Activated naive CD4-positive, alpha-beta T cell treated with anti-CD3 and anti-CD28 coated beads, Interleukin-2, amount 10 ng/mL, durations not matched to agents 7 days and 5 days (primary cell): ENCODE data around the gene SLC13A2.

ENCODE experiments used
- CTCF ChIA-PET: fragments of 350-600 bp; sonication (Branson Sonifier 250); formaldehyde crosslinking; loops from one replicate; lab custom pipeline; 2021; ENCODE audit warnings: antibody characterized with exemption; lab: Charles Lee
- DNase-seq: peaks from one replicate; pipeline ENCODE4 v3.0.0-alpha.2; 2020
- H3K27ac Mint-ChIP-seq: one replicate; pipeline ENCODE4 v1.8.0; 2021; ENCODE audit warnings: mild to moderate bottlenecking, moderate library complexity, mixed read lengths
- H3K27me3 Mint-ChIP-seq: one replicate; pipeline ENCODE4 v1.8.0; 2021; ENCODE audit warnings: mild to moderate bottlenecking, mixed read lengths
- H3K36me3 Mint-ChIP-seq: one replicate; pipeline ENCODE4 v1.8.0; 2021; ENCODE audit warnings: mixed read lengths
- H3K4me1 Mint-ChIP-seq: one replicate; pipeline ENCODE4 v1.8.0; 2021; ENCODE audit warnings: mixed read lengths
- H3K4me3 Mint-ChIP-seq: one replicate; pipeline ENCODE4 v1.8.0; 2021; ENCODE audit warnings: mild to moderate bottlenecking, moderate library complexity, mixed read lengths
- H3K9me3 Mint-ChIP-seq: one replicate; pipeline ENCODE4 v1.8.0; 2021; ENCODE audit warnings: mixed read lengths

Gene SLC13A2

DNA sequence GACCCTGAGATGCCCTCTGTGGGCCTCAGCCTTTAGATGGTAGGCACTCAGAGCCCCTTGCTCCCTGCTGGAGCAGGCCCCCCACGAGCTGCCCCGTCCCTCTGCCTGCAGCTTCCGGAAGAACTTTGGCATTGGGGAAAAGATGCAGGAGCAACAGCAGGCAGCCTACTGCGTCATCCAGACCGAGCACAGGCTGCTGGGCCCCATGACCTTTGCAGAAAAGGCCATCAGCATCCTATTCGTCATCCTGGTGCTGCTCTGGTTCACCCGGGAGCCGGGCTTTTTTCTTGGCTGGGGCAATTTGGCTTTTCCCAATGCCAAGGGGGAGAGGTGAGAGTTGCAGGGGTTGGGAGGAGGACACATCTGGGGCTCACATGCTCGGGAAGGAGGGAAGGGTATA is 20.0 kb downstream of the SLC13A2 start:
- H3K36me3 Mint-ChIP-seq, result no peaks in the 10 kb centered on the region
- no peak for DNase-seq
- peaks cover 25% of the 10 kb centered on the region for H3K27me3 Mint-ChIP-seq
- H3K9me3 Mint-ChIP-seq, result no peaks in the 10 kb centered on the region
- no peak overlapping the region for H3K27ac Mint-ChIP-seq
- H3K4me1 Mint-ChIP-seq, result no peaks in the 10 kb centered on the region
- H3K4me3 Mint-ChIP-seq, result no peak overlapping the region
- CTCF ChIA-PET, result interaction anchor here (0.9 to 2.2 kb wide), 6 partner anchors 9 to 119 kb away, joined by 4 to 6 read pairs (median 4); no protein-coding TSS in a partner anchor

DNA sequence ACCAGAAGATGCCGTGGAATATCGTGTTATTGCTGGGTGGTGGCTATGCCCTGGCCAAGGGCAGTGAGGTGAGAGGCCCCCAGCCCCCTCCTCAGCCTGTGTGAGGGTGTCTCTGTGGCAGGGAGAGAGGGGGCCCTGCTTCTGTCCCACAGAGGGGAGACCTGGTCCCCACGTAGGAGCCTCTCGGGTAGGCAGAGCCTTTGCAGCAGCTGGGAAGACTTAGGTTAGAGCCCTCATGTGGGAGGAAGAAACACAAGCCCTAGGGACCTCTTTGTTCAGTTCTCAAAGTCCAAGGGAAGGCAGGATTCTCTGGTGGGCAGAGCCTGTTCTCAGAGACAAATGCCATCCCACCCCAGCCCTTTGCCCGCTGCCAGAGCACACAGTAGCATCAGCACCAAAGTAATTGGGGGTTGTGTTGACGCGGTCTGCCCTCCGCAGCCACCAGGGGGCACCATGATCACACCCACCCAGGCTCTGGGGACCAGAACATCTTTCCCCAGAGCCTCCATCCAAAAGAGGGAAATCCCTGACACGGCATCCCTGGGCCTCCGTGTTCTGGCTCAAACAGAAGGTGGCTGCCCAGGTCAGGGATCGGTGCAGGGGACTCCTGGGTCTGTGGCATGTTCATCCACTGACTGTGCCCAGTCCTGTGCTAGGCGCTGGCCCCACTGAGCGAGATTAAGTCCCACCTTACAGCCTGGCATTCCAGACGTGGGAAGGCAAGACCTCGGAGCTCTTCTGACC is 21.2 kb downstream of the SLC13A2 start:
- H3K27ac Mint-ChIP-seq, result no peak overlapping the region
- no peak overlapping the region for H3K4me3 Mint-ChIP-seq
- no peaks in the 10 kb centered on the region for H3K9me3 Mint-ChIP-seq
- DNase-seq, result peak; percentile 86
- H3K27me3 Mint-ChIP-seq, result peaks cover 25% of the 10 kb centered on the region
- no peaks in the 10 kb centered on the region for H3K36me3 Mint-ChIP-seq
- no peaks in the 10 kb centered on the region for H3K4me1 Mint-ChIP-seq
- CTCF ChIA-PET, result interaction anchor here (0.5 to 2.3 kb wide), 11 partner anchors 10 to 117 kb away, joined by 3 to 7 read pairs (median 4); partner anchors contain the start of gene PIGS

DNA sequence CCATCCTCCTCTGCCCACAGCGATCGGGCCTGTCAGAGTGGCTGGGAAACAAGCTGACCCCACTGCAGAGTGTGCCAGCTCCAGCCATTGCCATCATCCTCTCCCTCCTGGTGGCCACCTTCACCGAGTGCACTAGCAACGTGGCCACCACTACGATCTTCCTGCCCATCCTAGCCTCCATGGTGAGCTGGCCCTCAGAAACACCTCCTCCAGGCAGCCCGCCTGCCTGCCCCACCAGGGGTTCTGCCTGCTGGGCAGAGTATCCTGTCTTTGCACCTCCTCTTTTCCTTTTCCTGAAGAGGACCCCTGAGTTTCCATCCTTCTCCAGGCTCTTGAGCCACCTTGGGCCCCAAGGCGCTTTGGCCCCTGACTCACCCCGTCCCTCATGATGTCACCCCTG is 22.2 kb downstream of the SLC13A2 start:
- CTCF ChIA-PET, result interaction anchor here (1.1 to 2.3 kb wide), 4 partner anchors 11 to 116 kb away, joined by 5 to 7 read pairs (median 6); no protein-coding TSS in a partner anchor
- no peak for DNase-seq

DNA sequence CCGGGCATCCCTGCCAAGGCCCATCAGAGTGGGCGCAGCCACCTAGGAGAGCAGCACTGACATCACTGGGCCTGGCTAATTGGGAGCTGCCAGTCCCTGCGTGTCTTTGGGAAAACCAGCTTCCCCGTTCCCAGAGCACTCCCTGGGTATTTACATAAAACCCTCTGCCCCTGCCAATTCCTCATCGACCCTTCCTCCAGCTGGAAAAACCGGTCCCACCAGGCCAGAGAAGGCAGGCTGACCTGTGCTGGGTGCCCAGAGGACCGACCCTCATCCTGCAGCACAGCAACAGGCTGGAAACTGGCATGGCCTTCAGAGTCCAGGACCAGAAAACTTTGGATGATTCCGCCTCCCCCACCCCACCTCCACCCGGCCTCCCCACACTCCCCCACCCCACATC is 24.5 kb downstream of the SLC13A2 start:
- H3K36me3 Mint-ChIP-seq, result no peaks in the 10 kb centered on the region
- CTCF ChIA-PET, result interaction anchor here (0.5 kb wide), 1 partner anchor 88 kb away, joined by 4 read pairs; no protein-coding TSS in a partner anchor
- H3K27ac Mint-ChIP-seq, result no peak overlapping the region
- H3K27me3 Mint-ChIP-seq, result peaks cover 28% of the 10 kb centered on the region
- no peaks in the 10 kb centered on the region for H3K9me3 Mint-ChIP-seq
- no peaks in the 10 kb centered on the region for H3K4me1 Mint-ChIP-seq
- no peak overlapping the region for H3K4me3 Mint-ChIP-seq
- DNase-seq, result no peak

More for the DNA sequence above, 22.2 kb downstream of the SLC13A2 start:
- Mint-ChIP-seq H3K27me3 (peaks cover 25% of the 10 kb centered on the region), H3K4me3 (no peak overlapping the region), H3K36me3 (no peaks in the 10 kb centered on the region), H3K27ac (no peak overlapping the region), H3K9me3 (no peaks in the 10 kb centered on the region), H3K4me1 (no peaks in the 10 kb centered on the region)

DNA sequence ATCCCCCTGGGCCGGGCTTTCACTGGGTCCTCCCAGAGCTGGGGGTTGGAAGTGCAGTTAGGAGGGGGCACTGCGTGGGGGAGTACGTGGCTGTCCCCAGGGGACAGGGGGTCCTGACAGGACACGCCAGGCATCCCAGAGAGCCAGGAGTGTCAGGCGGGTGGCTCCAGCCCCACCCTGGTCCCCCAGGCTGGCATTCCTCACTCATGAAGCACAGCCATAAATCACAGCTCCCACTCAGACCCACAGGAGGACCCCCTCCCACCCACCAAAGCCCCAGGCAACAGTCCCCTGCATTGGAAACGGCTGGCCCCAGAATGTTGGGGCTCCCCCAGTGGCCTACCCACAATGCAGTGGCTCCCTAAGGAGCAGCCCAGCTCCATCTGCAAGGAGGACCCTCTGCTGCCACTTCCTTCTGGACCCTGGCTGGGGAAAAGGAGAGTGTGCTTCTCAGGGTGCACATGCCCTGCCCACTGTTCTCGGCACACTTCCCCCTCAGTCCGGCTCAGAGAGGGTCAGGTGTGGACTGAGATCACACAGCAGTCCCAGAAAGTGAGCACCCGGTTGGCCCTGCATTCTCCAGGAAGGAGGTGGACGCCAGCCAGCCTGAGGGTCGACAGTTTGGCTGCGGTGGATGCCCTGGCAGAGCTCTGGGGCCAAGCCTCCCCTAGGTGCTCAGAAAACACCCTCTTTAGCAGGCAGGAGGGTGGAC is 25.4 kb downstream of the SLC13A2 start:
- CTCF ChIA-PET, result no interaction called here
- Mint-ChIP-seq H3K27me3 (peaks cover 27% of the 10 kb centered on the region), H3K36me3 (no peaks in the 10 kb centered on the region)

DNA sequence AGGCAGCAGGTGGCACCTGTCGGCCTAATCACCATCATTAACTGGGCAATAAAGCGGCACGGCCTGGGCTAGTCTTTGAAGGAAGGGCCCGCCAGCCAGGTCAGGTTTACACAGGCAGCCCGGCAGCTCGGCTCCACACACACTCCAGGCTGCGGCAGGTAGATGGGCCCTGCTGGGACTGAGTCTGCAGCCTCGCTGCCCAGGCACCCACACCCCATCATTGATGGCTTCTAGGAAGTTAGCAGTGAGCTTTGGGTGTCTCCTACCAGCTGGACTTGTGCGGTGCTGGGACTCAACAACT is 25.9 kb downstream of the SLC13A2 start:
- Mint-ChIP-seq H3K4me1 (no peaks in the 10 kb centered on the region), H3K27ac (no peak overlapping the region), H3K36me3 (no peaks in the 10 kb centered on the region), H3K27me3 (peaks cover 24% of the 10 kb centered on the region), H3K4me3 (no peak overlapping the region), H3K9me3 (no peaks in the 10 kb centered on the region)
- CTCF ChIA-PET, result no interaction called here
- no peak for DNase-seq

More for the DNA sequence above, 25.4 kb downstream of the SLC13A2 start:
- Mint-ChIP-seq H3K9me3 (no peaks in the 10 kb centered on the region), H3K4me1 (no peaks in the 10 kb centered on the region), H3K4me3 (no peak overlapping the region), H3K27ac (no peak overlapping the region)
- no peak for DNase-seq

DNA sequence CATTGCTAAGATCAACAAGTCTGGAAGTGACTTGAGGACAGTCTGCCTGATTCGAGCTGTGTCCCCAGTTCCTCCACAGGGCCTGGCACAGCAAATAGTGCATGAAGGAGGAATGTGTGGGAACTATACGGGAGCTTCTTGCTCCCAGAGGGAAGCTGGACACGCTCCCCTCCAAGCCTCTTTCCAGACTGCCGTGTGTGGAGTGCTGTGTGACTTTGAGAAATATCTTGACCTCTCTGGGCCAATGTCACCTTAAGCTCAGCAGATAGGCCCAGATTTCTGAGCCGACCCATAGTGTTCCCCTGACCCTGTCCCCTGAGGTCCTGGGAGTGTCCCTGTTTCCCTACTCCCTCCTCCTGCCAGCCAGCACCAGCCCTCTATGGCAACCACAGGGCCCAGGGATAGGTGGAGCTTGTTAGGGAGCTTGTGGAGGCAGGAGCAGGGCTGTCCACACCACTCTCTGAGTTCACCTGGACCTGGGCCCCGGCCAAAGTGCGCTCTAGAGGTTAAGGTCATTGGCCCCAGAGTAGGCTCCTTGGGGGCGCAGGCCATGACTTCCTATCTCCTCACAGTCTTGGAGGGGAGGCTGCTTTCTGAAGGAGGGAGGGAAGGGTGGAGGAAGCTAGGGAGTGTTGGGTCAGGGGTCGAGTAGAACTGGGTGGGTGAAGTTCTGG is 26.4 kb downstream of the SLC13A2 start:
- no peak overlapping the region for H3K27ac Mint-ChIP-seq
- H3K9me3 Mint-ChIP-seq, result no peaks in the 10 kb centered on the region
- H3K4me1 Mint-ChIP-seq, result no peaks in the 10 kb centered on the region
- CTCF ChIA-PET, result no interaction called here
- no peak overlapping the region for H3K4me3 Mint-ChIP-seq
- no peaks in the 10 kb centered on the region for H3K36me3 Mint-ChIP-seq
- no peak for DNase-seq
- H3K27me3 Mint-ChIP-seq, result peaks cover 21% of the 10 kb centered on the region

DNA sequence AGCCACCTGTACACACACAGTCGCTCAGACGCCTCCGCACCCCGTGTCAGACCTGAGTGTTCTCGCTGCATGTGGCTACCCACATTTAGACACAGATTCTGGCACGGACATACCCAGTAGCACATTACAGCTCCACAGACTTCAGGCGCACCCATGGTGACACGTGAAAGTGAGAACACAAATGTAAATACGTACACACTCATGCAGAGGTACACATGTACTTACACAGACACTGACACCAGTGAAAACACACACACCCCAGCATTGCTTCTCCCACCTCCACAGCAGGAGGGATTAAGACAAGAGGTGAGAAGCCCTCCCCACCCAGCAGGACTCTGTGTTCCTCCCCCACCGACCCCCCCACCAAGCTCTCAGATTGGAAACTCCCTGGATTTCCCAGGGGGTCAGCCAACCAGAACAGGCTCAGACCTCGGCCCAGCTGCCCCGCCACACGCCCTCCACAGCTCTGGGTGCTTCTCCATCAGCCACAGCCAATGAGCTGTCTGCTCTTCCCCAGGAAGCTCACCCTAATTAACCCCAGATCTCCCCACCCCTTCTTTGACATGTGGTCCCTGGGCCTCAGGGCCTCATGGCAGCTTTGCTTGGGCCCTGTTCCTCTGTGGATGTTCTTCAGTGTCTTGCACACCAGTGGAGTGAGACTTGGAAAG is 27.4 kb downstream of the SLC13A2 start:
- H3K4me1 Mint-ChIP-seq, result no peaks in the 10 kb centered on the region
- H3K27me3 Mint-ChIP-seq, result peaks cover 30% of the 10 kb centered on the region
- no peak overlapping the region for H3K4me3 Mint-ChIP-seq
- CTCF ChIA-PET, result no interaction called here
- H3K27ac Mint-ChIP-seq, result no peak overlapping the region
- H3K9me3 Mint-ChIP-seq, result no peaks in the 10 kb centered on the region
- H3K36me3 Mint-ChIP-seq, result no peaks in the 10 kb centered on the region
- DNase-seq, result no peak

DNA sequence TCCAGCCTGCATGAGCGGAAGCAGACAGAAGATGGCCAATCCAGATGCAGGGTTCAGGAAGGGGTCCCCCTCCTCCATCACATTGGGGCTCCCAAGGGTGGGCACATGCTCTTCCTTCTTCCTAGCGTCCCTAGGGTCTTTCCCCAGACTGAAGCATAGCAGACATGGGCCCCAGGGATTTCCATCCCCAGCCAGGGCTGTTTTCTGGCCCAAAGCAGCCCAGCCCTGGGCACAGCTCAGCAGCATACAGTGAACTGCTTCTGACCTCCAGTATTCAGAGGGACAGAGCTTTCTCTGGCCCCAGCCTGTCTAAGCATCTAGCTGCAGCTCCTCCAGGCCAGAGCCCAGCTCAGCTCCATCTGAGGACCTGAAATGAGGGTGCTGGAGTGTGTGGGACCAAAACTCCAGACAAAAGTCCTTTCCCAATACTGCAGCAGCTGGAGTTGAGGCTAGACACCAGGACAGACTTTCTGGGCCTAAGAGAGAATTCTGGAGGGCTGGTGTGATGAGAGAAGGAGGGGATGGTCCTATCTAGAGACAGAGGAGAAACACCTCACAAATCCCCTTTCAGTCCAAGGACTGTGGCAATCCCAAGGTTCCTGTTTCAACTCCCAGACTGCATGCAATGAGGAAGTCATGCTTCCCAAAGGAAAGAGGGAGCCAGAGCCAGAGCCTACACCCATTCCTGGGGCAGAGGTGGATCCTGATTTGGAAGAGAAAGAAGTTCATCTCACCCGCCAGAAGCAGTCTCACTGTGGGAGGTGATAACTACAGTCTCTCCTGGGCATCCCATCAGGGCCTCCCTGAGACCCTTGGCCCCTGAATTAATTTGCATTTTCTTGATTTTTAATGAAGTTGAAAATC is 28.2 kb downstream of the SLC13A2 start:
- CTCF ChIA-PET, result interaction anchor here (0.9 to 1.1 kb wide), 2 partner anchors 11 to 19 kb away, joined by 3 read pairs; no protein-coding TSS in a partner anchor
- Mint-ChIP-seq H3K27ac (no peak overlapping the region), H3K4me1 (no peaks in the 10 kb centered on the region)

DNA sequence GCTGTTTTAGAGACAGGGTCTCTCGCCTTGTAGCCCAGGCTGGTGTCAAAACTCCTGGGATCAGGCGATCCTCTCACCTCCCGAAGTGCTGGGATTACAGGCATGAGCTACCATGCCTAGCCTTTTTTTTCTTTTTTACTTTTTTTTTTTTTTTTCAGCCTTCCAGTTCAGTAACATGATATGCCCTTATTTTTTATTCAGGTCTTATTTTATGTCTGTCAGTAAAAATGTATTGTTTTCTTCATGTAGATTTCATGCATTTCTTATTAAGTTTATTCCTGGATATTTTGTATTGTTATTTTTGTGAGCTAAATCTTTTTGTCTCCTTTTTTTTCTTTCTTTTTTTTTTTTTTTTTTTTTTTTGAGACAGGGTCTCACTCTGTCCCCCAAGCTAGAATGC is 30.0 kb downstream of the SLC13A2 start:
- peaks cover 41% of the 10 kb centered on the region for H3K27me3 Mint-ChIP-seq
- no peak overlapping the region for H3K4me3 Mint-ChIP-seq
- H3K4me1 Mint-ChIP-seq, result no peaks in the 10 kb centered on the region
- CTCF ChIA-PET, result interaction anchor here (0.6 kb wide), 1 partner anchor 40 kb away, joined by 4 read pairs; no protein-coding TSS in a partner anchor
- H3K9me3 Mint-ChIP-seq, result no peaks in the 10 kb centered on the region
- no peak overlapping the region for H3K27ac Mint-ChIP-seq
- H3K36me3 Mint-ChIP-seq, result no peaks in the 10 kb centered on the region
- no peak for DNase-seq

More for the DNA sequence above, 28.2 kb downstream of the SLC13A2 start:
- Mint-ChIP-seq H3K9me3 (no peaks in the 10 kb centered on the region), H3K36me3 (no peaks in the 10 kb centered on the region), H3K27me3 (peaks cover 30% of the 10 kb centered on the region), H3K4me3 (no peak overlapping the region)
- no peak for DNase-seq

DNA sequence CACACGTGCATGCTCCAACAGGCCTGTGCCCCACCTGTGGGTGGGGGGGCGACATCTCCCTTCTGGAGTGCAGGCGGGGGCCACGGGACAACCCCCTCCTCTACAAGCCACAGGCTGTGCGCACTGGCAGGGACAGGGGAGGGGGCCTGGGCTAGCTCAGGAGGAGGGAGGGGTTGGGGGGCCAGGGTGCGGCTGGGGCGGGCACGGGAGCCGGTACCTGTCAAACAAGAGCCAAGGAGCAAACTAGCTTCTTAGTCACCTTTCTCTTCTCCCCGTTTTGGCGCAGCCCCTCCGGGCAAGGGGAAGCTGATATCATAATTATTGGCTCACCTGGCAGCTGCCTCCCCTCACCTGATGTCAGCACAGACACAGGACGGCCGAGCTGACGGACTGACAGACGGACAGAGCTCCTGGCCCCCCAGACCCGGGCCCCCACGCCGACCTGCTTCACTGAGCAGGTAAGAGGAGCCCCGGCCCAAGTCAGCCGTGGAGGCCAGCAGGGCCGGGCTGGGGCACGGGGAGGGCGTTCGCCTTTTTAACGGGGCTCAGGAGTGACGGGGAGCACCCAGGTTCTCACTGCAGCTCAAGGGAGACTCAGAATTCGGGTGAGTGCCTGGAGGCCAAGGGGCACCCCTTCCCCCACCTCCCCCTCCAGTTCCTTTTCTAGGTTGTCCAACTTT is 32.7 kb downstream of the SLC13A2 start, which contains the start of gene FOXN1:
Gene FOXN1 (plus strand): TSS at position 363 of the 680 bp plus-strand sequence. CDS start 17,622 bp downstream, outside the sequence.
- Mint-ChIP-seq H3K36me3 (no peaks in the 10 kb centered on the region), H3K27me3 (peaks cover 57% of the 10 kb centered on the region), H3K4me3 (no peak within 1 kb of the TSS), H3K9me3 (no peaks in the 10 kb centered on the region), H3K27ac (no peak within 1 kb of the TSS), H3K4me1 (no peaks in the 10 kb centered on the region)
- no peak for DNase-seq
- CTCF ChIA-PET, result interaction anchor here (1.4 kb wide), 1 partner anchor 42 kb away, joined by 7 read pairs; no protein-coding TSS in a partner anchor

DNA sequence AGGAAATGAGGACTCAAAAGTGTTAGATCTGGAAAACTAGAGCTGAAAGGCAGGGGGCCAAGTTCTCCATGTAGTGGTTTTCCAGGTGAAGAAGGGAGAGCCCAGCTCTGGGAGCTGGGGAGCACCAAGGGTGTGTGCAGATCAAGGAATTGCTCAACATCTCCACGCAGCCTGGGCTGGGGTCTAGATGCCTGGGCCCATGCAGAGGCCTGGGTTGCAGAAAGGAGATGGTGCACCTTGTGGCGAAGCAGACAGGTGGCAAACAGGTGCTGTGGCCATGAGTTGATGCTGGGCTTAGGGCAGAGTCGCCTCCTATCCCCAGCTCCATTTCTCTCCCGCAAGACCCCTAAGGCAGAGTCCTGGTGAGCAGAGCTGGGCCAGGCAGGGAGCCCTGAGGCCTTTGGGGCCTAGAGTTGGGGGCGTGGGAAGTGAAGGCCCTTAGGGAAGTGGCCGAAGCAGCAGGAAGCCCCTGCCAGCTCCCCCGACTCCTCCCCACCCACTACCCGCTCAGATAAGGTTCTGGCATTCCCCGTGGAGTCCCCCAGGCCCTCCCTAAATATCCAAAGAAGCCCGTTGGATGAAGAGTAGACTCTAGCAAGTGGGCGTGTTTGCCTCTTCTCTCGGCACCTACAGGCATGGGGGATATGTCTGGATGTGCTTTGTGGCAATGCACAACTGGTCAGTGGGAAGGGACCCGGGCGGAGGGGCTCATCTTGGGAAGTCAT is 33.5 kb downstream of the SLC13A2 start:
- CTCF ChIA-PET, result interaction anchor here (1.4 kb wide), 1 partner anchor 42 kb away, joined by 7 read pairs; no protein-coding TSS in a partner anchor
- Mint-ChIP-seq H3K27me3 (peaks cover 51% of the 10 kb centered on the region), H3K36me3 (no peaks in the 10 kb centered on the region), H3K9me3 (no peaks in the 10 kb centered on the region), H3K4me1 (no peaks in the 10 kb centered on the region), H3K4me3 (no peak overlapping the region), H3K27ac (no peak overlapping the region)
- no peak for DNase-seq
